ENCODE results near the gene CHAMP1.
"Not testable (repeated sequence)": the region's sequence is repeated elsewhere in the genome, so short reads cannot be mapped to it uniquely, and the experiment has no call there.

The CHAMP1 gene

DNA sequence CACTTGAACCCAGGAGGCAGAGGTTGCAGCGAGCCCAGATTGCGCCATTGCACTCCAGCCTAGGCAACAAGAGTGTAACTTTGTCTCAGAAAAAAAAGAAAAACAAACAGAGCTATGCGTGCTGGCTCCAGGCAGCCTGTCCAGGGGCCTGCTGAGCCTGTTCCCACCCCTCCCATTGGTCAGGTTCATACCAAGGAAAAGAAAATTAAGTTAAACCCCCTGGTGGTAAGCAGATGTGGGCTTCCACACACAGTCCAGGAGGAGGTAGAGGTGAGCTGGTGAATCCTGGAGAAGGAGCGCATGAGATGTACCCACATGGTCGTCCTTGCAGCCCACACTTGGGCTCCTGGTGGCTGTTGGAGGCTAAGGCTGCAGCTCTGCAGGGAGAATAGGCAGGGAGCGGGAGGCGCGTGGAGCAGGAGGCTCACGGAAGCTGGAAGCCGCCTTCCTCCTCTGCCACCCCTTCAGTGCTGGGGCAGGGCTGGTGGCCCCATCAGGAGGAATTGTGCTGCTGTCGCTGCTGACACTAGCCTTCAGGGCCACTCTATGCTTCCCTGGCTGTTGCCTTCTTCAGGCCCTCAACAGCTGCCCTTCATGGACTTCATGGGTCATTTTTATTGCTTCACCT, 10.5 kb upstream of the CHAMP1 start:
- DNase-seq: no peak

DNA sequence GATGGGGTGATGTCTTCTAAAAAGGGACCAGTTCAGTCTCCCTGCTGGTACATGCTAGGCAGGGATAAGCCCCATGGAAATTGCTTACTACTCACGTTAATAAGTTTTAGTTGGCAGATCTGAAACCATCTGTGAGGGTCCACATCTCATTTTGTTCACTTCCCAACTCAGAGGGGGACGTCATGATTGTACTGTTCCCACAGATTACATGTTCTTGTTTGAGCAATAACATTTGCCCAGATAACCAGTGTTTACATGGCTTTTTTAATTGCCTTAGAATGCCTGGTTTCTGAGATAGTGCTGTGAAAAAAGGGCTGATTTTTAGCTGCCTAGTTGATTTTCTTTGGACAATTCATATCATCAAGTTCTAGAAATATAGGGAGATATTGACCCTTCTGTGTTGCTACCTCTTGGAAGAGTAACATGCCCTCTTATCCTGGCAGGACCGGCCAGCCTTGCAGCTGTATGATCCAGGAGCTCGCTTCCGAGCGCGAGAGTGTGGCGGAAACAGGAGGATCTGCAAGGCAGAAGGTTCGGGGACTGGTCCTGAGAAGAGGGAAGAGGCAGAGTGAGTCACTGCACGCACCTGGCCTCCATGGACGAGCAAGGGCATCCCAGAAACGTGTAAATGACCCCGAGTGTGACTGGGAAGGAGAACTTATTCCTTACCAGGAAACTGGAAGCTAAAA, 9.8 kb upstream of the CHAMP1 start:
- DNase-seq: no peak

DNA sequence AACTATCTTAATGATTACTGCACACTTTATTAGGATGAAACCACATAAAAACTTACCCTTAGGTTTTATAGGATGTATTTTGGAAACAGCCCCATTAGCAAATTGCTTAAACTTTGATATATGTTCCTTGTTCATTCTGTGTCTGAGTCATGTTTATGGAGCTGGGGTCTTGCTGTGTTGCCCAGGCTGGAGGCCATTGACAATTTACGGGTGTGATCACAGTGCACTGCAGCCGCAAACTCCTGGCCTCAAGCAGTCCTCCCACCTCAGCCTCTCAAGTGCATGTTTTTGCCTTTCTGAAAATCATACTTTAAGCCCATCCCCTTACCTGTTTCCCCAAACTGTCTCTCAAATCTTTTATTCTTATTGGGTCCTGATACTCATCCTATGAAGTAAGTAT, 5.2 kb upstream of the CHAMP1 start:
- DNase-seq: no peak

DNA sequence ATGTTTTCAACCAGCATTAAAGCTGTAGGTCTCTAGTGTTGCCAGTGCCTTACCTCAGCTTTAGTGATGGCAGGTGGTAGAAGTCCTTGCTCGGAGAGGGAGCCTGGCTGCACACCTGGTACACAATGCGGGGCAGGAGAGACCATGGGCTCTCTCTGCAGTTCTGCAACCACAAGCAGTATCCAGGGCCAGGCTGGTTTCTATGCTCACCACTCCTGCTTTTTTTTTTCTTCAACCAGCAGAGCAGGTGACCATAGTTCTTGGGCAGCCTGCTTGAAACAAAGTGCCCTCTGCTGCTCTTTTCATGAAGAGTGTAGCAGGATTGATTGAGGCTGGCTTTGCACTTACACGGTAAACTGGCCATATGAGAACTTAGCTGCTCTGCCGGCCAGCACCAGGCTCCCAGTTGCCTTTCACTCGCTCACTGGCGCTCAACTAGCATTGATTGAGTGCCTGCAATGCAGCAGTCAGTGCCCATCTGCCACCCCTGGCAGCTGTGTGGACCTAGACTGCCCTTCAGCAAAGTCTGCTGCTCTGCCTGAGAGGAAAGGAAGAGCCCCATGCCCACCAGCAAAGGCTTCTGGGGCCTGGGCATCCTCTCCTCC, 4.4 kb upstream of the CHAMP1 start:
- no peak for DNase-seq

DNA sequence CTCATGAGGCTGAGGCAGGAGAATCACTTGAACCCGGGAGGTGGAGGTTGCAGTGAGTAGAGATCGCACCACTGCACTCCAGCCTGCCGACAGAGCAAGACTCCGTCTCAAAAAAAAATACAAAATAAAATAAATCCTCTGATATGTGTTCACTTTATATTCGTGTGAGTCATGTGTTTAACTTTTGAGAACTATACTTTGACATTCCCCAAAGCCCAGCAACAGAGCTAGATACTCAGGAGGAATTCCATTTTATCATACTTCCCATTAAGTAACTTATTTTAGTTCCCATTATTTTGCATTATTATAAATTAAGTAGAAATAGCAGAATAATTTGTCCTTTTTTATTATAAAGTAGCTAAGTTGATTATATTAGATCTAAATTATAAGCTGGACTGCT, 3.3 kb upstream of the CHAMP1 start:
- peak; percentile 27 for DNase-seq

DNA sequence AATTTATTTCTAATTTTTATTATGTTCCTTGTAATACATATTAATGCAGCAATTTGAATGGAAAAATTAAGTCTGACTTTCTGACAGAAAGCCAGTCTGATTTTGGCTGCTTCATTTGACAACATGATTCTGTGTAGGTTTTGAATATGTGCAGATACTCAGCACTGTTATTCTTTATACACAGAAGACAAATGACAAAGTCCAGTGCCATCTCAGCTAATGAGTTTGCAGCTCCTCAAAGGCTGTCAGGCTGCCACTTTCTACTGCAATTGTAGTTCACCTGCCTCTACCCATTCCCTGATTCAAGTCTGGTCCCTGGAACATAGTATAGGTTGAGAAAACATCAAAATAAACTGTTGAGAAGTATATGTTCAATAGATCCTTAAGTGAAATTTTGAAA, 2.9 kb upstream of the CHAMP1 start:
- no peak for DNase-seq

DNA sequence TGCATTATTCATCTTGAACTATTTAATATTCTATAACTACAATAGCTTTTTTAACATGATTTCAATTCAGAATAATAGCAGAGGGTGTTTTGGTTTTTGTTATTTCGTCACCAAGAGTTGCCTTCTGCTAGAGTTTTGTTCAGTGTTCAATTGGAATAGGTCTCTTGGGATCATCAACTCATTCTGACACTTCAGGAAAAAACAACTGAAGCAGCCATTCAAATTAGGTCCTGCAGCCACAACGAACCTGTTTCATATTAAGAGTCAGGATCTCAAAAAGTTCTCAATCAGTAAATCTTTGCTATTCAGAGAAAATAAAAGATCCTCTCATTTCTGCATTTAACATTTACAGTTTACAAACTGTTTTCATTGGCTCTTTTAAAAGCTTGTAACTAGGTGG, 2.4 kb upstream of the CHAMP1 start:
- DNase-seq: peak; percentile 24

DNA sequence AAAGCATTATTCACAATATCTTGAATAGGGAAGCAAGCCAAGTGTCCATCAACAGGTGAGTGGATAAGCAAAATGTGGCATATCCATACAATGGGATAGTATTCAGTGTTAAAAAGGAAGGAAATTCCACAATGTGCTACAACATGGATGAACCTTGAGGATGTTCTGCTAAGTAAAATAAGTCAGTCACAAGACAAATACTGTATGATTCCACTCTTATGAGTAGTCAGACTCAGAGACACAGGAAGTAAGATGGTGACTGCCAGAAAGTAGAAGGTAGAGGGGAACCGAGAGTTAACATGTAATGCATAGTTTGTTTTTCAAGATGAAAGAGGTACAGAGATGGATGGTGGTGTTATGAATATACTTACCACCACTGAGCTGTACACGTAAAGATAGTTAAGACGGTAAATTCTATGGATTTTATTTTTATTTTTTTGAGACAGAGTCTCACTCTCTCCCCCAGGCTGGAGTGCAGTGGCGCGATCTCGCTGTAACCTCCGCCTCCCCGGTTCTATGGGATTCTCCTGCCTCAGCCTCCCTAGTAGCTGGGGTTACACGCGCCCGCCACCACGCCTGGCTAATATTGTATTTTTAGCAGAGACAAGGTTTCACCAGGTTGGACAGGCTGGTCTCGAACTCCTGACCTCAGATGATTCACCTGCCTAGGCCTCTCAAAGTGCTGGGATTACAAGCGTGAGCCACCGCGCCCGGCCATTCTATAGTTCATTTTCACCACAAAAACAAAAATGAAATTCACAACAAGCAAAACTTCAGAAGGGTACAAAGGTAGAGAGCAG, 1.0 kb upstream of the CHAMP1 start:
- DNase-seq: no peak

DNA sequence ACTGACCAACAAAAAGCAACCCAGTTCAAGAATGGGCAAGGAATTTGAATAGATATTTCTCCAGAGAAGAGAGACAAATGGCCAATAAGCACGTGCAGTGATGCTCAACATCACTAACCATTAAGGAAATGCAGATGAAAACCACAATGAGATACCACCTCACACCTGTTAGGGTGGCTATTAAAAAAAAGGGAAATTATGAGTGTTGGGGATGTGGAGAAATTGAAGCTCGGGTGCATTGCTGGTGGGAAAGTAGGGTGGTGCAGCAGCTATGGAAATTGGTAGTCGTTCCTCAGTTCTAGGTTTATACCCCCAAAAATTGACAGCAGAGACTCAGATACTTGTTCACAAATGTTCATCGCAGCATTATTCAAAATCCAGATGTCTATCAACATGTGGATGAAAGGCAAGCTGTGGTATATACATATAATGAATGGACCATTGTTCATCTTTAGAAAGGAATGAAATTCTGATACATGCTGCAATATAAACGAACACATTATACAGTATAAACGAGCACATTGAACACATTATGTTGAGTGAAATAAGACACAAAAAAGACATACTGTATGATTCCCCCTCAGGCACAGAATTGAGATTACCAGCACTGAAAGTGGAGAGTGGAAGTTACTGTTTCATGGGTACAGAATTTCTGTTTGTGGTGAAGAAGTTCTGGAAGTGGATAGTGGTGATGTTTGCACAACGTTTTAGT, 927 bp downstream of the CHAMP1 start:
- DNase-seq: no peak

DNA sequence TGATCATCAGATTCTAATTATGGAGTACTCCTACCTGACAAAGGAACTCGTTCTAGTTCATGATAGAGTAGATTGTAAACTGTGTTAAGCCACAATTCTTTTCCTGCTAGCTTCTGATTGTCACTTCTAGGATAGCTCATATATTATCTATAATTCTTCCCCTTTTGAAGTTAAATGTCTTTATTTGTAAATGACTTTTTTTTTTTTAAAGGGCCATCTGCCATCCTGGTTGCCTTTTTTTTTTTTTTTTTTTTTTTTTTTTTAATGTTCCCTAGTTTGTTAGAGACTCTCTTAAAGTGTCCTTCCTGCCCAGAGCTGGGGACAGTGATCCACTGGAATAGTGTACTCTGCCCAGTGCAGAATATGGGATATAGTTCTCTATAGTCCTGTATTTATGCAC, 4.3 kb downstream of the CHAMP1 start:
- no peak for DNase-seq

DNA sequence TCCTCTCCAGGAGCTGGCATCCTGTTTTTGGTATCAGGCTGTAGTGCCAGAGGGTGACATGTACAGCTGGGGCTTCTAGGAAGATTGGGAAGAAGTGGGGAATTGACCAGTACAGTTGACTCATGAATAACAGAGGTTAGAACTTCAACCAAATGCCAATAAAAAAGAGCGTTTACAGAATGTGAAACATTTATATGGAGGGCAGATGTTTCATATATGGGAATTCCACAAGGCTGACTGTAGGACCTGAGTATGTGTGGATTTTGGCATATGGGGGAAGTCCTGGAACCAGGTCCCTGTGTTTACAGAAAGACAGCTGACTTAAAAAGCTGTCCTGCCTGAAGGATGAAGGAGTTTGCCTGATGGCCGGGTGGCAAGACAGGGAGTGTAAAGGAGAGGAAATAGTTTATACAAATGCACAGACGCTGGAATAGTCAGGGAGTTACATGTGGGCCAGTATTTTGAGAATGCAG, 5.2 kb downstream of the CHAMP1 start:
- peak; percentile 93 for DNase-seq

DNA sequence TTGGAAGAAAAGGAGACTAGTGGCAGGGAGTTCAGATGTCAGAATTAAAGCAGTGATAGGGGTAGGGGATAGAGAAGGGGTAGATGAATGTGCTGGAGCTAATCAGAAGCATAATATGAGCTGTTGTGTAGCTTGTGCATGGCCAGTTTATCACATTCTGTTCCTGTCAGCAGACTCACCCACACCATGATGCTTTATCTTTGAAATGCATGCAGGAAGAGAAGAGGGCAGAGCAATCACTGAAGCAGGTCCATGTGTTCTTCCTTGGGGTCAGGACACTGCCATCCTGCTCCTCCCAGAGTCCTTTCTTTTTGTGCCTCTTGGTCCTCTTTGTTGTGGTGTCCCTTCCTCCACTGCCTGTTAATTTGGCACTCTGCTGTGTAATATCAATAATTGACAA, 5.8 kb downstream of the CHAMP1 start:
- no peak for DNase-seq

DNA sequence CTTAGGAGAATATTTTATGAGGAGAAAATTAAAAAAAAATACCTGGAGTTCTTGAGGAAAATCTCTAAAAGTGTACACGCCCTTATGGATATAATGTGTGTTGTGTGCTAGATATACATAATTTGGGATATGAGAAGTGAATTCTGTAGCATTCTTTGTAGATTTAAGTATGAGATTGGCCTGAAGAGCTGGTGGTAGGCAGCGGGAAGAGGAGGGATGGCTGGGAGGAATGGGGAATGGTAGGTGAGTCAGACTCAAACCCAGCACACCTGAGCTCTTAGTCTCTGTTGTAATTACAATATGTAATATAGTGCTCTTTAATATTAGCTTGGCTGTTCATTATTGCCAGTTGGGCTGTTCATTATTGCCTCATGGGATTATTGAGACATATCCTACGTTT, 7.0 kb downstream of the CHAMP1 start:
- DNase-seq: no peak

DNA sequence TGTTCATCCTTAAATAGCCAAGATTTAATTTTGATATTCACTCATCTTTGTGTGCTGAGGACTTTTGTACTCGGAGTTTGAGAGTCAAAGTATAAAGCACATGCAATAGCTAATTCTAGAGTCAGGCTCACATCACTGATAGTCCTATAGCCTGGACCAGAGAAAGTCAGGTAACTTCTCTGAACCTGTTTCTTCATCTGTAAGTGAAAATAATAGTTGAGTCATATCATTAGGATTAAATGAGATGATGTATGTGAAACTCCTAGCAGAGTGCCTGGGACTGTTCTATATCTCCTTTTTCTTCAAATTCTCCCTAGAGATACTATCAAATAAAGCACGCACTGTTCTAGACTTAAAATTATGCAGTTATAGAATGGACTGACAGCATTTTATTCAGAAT, 9.0 kb downstream of the CHAMP1 start:
- DNase-seq: no peak

DNA sequence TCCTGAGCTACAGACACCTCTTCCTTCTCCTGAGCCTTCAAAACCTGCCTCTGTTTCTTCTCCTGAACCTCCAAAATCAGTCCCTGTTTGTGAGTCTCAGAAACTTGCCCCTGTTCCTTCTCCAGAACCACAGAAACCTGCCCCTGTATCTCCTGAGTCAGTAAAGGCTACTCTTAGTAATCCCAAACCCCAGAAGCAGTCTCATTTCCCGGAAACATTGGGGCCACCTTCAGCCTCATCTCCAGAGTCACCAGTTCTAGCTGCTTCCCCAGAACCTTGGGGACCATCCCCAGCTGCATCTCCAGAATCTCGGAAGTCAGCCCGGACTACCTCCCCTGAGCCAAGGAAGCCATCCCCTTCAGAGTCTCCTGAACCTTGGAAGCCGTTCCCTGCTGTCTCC, 10.0 kb downstream of the CHAMP1 start:
- DNase-seq: no peak

DNA sequence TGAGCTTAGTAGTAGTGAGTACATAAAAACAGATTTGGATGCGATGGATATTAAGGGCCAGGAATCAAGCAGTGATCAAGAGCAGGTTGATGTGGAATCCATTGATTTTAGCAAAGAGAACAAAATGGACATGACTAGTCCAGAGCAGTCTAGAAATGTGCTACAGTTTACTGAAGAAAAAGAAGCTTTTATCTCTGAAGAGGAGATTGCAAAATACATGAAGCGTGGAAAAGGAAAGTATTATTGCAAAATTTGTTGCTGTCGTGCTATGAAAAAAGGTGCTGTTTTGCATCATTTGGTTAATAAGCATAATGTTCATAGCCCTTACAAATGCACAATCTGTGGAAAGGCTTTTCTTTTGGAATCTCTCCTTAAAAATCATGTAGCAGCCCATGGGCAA, 11.4 kb downstream of the CHAMP1 start:
- DNase-seq: no peak

DNA sequence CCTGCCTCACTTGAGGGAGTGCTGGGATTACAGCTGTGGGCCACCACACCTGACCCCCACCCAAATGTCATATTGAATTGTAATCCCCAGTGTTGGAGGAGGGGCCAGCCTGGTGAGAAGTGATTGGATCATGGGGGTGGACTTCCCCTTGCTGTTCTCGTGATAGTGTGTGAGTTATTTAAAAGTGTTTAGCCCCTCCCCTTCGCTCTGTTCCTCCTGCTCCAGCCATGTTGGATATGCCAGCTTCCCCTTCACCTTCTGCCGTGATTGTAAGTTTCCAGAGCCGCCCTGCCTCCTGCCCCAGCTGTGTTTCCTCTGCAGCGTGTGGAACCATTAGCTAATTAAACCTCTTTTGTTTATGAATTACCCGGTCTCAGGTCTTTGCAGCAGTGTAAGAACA, 13.7 kb downstream of the CHAMP1 start:
- DNase-seq: no peak

DNA sequence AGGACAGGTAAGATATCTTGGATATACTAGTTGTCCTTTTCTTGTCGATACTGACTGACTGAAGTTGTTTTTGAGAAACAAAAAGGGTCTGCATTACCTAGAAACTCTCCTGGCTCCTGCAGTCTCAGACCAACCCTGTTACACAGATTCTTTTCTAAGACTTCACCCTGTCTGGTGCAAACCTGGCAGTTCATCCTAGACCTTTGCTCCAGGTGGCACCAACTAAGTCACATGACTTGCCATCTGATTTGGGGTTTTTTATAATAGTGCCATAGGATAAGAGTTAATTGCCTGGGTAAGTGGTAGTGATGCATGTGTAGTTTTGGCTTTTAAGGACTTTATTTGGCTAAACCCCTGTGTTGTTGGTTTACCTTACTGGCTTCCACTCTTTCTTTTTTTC, 14.3 kb downstream of the CHAMP1 start:
- DNase-seq: no peak

DNA sequence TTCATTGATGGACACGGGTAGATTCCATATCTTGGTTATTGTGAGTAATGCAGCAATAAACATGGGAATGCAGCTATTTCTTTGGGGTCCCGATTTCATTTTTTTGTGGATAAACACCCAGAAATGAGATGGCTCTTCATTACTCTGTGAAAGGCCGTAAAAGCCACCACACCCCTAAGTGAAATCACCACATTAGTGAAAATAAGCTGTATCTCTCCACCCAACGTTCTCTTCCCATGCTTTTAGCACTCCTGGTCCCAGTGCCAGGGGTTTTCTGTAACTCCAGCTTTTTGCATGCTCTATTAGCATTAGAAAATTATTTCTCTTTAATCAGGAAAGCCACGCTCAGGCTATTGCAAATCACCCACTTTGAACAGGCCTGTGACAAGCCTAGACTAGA, 15.8 kb downstream of the CHAMP1 start:
- no peak for DNase-seq

DNA sequence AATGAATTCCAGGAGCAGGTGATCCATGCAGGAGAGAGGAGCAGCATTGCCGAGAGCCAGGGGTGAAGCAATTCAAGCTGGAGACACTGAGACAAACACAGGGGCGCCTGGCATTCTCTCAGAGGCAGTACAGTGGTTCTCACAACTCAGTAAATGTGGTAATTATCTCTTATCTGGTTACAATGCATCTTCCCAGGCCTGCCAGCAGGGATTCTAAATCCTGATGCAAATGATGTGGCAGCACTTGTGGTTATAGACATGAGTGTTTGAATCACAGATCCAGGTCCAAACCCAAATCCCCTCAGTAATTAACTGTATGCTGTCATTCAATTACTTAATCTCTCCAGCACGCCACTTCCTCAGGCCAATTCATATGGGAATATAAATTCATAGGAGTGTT, 19.6 kb downstream of the CHAMP1 start:
- DNase-seq: not testable (repeated sequence)

DNA sequence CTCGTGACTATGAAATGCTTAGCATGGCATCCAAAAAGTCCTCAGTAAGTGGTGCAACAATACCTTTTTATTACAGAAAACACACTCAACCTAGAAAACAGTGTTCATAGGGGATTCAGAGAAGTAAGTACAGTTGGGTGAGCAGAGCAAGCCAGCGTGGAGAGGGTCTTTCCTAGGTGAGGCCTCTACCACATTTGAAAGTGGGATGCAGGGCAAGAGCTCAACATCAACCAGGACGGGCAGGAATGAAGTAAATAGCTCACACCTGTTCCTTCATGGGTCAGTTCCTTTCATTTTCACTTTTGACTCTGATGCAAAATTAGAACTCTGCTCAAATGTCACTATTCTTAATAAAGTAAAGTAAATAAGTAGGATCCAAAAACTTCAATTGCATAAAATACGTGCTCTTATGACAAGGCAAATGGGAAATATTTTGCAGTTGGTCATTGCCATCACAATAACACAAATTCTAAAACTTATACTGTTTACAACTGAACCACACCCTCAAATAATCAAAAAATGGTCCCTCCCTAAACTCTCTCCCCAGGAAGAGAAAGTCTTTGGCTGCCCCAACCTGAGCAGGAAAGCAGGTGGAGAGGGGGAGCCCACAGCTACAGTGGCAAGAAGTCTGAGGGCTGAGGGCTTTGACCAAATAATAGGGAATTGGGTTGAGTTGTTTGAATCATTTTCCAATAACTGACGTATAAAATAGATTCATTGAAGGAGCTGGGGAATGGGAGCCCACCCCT, 20.2 kb downstream of the CHAMP1 start:
- no peak for DNase-seq

DNA sequence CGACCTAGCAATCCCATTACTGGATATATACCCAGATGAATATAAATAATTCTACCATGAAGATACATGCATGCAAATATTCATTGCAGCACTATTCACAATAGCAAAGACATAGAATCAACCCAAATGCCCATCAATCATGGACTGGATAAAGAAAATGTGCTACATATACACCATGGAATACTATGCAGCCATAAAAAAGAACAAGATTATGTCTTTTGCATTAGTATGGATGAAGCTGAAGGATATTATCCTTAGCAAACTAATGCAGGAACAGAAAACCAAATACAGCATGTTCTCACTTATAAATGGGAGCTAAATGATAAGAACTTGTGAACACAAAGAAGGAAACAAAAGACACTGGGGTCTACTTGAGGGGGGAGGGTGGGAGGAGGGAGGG, 22.2 kb downstream of the CHAMP1 start:
- not testable (repeated sequence) for DNase-seq
